ENCODE measurements around the gene ABHD4. TPM values are rescaled to one million over a fixed set of nuclear protein-coding genes. Genes with fewer than 3 reads are reported as not detected.
"Not testable (repeated sequence)": the region's sequence is repeated elsewhere in the genome, so short reads cannot be mapped to it uniquely, and the experiment has no call there.

Gene ABHD4
- total RNA-seq, 1 donor from 2014 or later: 34.2 TPM

DNA sequence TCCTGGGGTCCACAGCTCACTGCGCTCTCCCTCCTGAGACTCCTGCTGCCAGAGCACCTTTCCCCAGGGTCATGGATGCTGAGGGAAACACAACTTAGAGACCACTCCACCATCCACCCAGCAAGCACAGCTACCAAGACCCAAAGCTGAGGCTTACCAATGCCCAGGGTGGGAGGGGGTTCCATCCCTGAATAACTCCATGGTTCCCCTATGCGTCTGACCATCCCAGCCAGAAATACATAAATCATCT is 45.3 kb upstream of the ABHD4 start:
- H3K36me3 ChIP-seq: no peaks in the 10 kb centered on the region
- no peaks in the 10 kb centered on the region for H3K27me3 ChIP-seq
- no peak for ATAC-seq
- H3K4me3 ChIP-seq: no peak overlapping the region
- H3K27ac ChIP-seq: no peak overlapping the region
- H3K4me1 ChIP-seq: peaks cover 31% of the 10 kb centered on the region
- TF ChIP-seq, protein P1, sequence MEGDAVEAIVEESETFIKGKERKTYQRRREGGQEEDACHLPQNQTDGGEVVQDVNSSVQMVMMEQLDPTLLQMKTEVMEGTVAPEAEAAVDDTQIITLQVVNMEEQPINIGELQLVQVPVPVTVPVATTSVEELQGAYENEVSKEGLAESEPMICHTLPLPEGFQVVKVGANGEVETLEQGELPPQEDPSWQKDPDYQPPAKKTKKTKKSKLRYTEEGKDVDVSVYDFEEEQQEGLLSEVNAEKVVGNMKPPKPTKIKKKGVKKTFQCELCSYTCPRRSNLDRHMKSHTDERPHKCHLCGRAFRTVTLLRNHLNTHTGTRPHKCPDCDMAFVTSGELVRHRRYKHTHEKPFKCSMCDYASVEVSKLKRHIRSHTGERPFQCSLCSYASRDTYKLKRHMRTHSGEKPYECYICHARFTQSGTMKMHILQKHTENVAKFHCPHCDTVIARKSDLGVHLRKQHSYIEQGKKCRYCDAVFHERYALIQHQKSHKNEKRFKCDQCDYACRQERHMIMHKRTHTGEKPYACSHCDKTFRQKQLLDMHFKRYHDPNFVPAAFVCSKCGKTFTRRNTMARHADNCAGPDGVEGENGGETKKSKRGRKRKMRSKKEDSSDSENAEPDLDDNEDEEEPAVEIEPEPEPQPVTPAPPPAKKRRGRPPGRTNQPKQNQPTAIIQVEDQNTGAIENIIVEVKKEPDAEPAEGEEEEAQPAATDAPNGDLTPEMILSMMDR (IDR thresholded peaks at IDR 0.05): no peak
- intact Hi-C loops (cut with DNase I): loop anchor here (10.0 kb wide), 1 partner anchor 168 kb away; no protein-coding TSS in a partner anchor
- DNase-seq: no peak
- H3K9me3 ChIP-seq: no peaks in the 10 kb centered on the region

DNA sequence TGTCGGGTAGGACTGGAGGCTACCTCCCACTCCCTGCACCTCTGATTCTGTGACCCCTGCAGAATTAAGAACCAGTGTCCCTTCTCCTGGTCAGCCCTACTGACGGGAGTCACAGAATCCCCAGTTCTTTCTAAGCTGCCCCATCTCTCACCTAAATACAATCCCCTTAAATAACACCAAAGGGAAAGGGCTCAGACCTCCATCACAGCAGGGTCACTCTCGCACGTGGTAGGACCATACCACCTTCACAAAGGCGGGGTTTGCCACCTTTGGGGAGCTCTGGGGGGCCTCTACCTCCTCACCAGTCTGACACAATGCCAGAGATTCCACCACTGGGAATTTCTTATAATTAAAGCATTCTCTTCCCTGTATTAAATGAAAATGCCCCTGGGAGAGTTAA is 44.7 kb upstream of the ABHD4 start:
- DNase-seq (no peak), ATAC-seq (no peak)
- H3K27ac ChIP-seq: no peak overlapping the region

DNA sequence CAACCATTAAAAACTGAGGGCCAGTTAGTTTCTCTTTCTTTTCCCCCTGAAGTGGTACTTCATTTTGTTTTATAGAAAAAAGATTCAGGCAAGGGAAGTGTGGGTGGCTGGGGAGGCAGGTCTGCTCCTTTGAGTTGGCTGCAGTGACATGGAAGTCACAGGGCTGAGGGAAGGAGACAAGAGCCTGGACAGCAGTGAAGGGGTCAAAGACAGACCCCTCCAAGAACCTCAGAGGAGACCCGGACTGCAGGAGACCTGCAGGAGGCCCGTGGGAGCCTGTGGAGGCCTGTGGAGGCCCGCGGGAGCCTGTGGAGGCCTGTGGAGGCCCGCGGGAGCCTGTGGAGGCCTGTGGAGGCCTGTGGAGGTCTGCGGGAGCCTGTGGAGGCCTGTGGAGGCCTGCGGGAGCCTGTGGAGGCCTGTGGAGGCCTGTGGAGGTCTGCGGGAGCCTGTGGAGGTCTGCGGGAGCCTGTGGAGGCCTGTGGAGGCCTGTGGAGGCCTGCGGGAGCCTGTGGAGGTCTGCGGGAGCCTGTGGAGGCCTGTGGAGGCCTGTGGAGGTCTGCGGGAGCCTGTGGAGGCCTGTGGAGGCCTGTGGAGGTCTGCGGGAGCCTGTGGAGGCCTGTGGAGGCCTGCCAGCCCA is 44.1 kb upstream of the ABHD4 start:
- DNase-seq, H3K9me3 ChIP-seq, ATAC-seq, H3K36me3 ChIP-seq, H3K4me3 ChIP-seq, H3K27me3 ChIP-seq, H3K27ac ChIP-seq: not testable (repeated sequence)
- H3K4me1 ChIP-seq: peaks cover 37% of the 10 kb centered on the region
- intact Hi-C loops (cut with DNase I): loop anchor here (10.0 kb wide), 1 partner anchor 169 kb away; no protein-coding TSS in a partner anchor

More for the DNA sequence above, 44.7 kb upstream of the ABHD4 start:
- Histone ChIP-seq H3K4me3 (no peak overlapping the region), H3K36me3 (no peaks in the 10 kb centered on the region), H3K27me3 (no peaks in the 10 kb centered on the region), H3K4me1 (peaks cover 31% of the 10 kb centered on the region), H3K9me3 (no peaks in the 10 kb centered on the region)
- TF ChIP-seq, protein P1 (IDR thresholded peaks at IDR 0.05): no peak
- intact Hi-C loops (cut with DNase I): loop anchor here (10.0 kb wide), 1 partner anchor 169 kb away; no protein-coding TSS in a partner anchor

DNA sequence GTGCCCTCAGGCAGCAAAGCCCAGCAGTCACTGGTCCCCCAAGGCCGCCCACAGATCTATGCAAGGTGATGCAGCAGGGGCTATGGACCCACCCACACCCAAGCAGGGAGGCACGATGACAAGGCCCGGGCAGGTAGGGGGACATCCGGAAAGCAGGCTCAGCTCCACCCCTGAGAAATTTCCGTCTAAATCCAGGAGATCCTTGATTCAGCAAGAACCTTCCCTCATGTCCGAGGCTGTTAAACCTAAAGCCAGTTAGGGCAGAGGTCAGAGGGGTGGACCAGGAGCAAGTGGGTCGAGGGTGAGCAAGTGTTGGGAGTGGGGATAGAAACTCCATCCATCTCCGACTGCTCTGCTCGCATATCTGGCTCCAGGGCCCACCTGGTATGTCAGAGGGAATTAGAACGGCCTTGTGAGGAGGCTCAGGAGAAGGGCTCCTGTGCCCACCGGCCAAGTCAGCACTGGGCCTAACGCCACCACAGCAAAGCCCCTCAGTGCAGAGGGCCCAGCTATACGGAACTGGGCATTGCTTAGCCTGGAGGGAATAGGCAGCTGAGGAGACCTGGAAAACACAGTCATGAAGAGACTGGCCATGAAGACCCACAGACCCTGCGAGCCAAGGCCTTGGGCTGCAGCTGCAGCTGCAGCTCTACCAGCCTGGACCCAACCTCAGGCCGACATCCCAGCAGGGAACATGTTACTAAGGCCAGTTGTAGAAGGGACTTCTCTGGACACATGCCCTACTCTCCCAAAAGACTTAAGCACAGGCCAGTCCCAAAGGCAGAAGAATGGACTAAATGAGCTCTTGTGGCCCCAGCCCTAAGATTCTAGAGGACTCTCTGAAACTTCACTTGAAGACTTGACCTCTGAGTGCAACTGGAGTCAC is 43.4 kb upstream of the ABHD4 start:
- Histone ChIP-seq H3K9me3 (no peaks in the 10 kb centered on the region), H3K27me3 (no peaks in the 10 kb centered on the region), H3K27ac (peak overlapping the region; percentile 47), H3K4me3 (no peak overlapping the region), H3K4me1 (peaks cover 44% of the 10 kb centered on the region), H3K36me3 (no peaks in the 10 kb centered on the region)
- no peak for ATAC-seq
- intact Hi-C loops (cut with DNase I): loop anchor here (10.0 kb wide), 1 partner anchor 170 kb away; no protein-coding TSS in a partner anchor
- TF ChIP-seq, protein P1 (IDR thresholded peaks at IDR 0.05): no peak
- no peak for DNase-seq

DNA sequence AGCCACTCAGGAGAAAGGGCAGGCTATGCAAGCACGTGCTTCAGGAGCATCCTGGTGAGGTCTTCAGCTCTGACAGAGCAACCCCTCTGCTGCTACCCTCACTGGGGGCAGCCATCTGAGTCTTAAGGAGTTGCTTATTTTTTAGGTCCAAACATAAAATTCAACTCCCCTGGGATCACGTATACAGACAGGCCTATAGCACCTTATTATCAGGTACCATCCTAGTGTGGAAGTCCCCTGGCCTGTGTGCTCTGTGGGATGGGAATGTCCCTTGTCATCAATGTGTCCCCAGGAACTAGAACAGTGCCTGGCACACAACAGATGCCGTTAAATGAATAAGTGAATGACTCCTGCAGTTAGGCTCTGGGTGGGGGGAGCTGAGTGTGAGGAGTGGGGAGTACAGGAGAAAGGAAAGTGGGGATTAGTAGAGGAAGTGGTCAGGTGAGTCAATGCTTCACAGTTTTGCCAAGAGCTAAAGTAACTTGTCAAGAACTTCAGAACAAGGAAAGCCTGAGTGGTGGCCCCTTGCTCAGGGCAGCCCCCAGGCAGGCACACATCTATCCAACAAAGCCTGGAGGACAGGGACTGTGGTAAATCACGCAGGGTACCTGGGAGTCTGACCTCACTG is 42.6 kb upstream of the ABHD4 start:
- Histone ChIP-seq H3K27ac (peak overlapping the region; percentile 47), H3K36me3 (no peaks in the 10 kb centered on the region), H3K4me1 (peaks cover 48% of the 10 kb centered on the region), H3K27me3 (no peaks in the 10 kb centered on the region), H3K4me3 (no peak overlapping the region), H3K9me3 (no peaks in the 10 kb centered on the region)
- TF ChIP-seq, protein P1 (IDR thresholded peaks at IDR 0.05): no peak
- DNase-seq (no peak), ATAC-seq (no peak)
- intact Hi-C loops (cut with DNase I): loop anchor here (10.0 kb wide), 1 partner anchor 171 kb away; no protein-coding TSS in a partner anchor

All from upper lobe of right lung (tissue), 1 donor.